ENCODE data around the gene CDKL4. TPM values are rescaled to one million over a fixed set of nuclear protein-coding genes. Genes with fewer than 3 reads are reported as not detected.
"Not testable (repeated sequence)": the region's sequence is repeated elsewhere in the genome, so short reads cannot be mapped to it uniquely, and the experiment has no call there.

The CDKL4 gene
- total RNA-seq, 1 donor: 0.90 TPM

GRCh38 chr2:39210846-39211245 lies 32.9 kb downstream of the CDKL4 start:
- DNase-seq (ENCODE audit: low read depth): no peak
- H3K4me3 ChIP-seq (ENCODE audit: low read depth, low read length): no peak overlapping the region
- TF ChIP-seq CTCF (IDR thresholded peaks at IDR 0.05; ENCODE audit: insufficient read depth, low read length): no peak

- no peak for TF ChIP-seq CTCF (IDR thresholded peaks at IDR 0.05; ENCODE audit: insufficient read depth, low read length)
- no peak for DNase-seq (ENCODE audit: low read depth)
- H3K4me3 ChIP-seq (ENCODE audit: low read depth, low read length): no peak overlapping the region
These were observed 40.4 kb downstream of the CDKL4 start for GRCh38 chr2:39203382-39203781.

GRCh38 chr2:39202639-39203369 lies 41.0 kb downstream of the CDKL4 start:
- no peak overlapping the region for H3K4me3 ChIP-seq (ENCODE audit: low read depth, low read length)
- no peak for TF ChIP-seq CTCF (IDR thresholded peaks at IDR 0.05; ENCODE audit: insufficient read depth, low read length)
- peak; percentile 4 for DNase-seq (ENCODE audit: low read depth)

- not testable (repeated sequence) for DNase-seq (ENCODE audit: low read depth); H3K4me3 ChIP-seq (ENCODE audit: low read depth, low read length)
These were observed 46.8 kb downstream of the CDKL4 start for GRCh38 chr2:39197003-39197402.

DNA sequence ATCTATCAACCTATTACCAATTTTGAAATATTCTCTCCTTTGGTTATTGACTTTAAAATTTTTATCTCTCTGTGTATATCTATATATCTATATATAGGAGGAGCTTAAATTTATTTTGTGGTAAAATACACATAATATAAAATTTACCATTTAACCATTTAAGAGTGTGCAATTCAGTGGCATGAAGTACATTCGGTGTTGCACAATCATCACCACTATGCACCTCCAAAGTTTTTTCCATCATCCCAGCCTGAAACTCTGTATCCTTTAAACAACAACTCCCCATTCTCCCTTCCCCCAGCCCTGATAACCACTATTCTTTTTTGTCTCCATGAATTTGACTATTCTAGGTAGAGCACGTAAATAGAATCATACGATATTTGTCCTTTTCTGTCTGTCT lies 49.1 kb downstream of the CDKL4 start:
- no peak for DNase-seq (ENCODE audit: low read depth)
- TF ChIP-seq CTCF (IDR thresholded peaks at IDR 0.05; ENCODE audit: insufficient read depth, low read length): no peak
- no peak overlapping the region for H3K4me3 ChIP-seq (ENCODE audit: low read depth, low read length)

GRCh38 chr2:39188960-39189494 lies 54.7 kb downstream of the CDKL4 start:
- TF ChIP-seq CTCF (IDR thresholded peaks at IDR 0.05; ENCODE audit: insufficient read depth, low read length): no peak
- no peak overlapping the region for H3K4me3 ChIP-seq (ENCODE audit: low read depth, low read length)
- DNase-seq (ENCODE audit: low read depth): no peak

- TF ChIP-seq CTCF (IDR thresholded peaks at IDR 0.05; ENCODE audit: insufficient read depth, low read length): no peak
- DNase-seq (ENCODE audit: low read depth): no peak
- H3K4me3 ChIP-seq (ENCODE audit: low read depth, low read length): no peak overlapping the region
These were observed 60.1 kb downstream of the CDKL4 start for GRCh38 chr2:39183673-39184072.
